HG03175 (cell line): ENCODE results near the gene IL16.

Experiments
- ATAC-seq: cut with Tn5 transposase; IDR thresholded peaks from one replicate; pipeline ENCODE4 v1.9.1; 2021; ENCODE audit warnings: mild to moderate bottlenecking, moderate library complexity; ENCODE audit not compliant: unreplicated experiment

IL16 gene

DNA sequence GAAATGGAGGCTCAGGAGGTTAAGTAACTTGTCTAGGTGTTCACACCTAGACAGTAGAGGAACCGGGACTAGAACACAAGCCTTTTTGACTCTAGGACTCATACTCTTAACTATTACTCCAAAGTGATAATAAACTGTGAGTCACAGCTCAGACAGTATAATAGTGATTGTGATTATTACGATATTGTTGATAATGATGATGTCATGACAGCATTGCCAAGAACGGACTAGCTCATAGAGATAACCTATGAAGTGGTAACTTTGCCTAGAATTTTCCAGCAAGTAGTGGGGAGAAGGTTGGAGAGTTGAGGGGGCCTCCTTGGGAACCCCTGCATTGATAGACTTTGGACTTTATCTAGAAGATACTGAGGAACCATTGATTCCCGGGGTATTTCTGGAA, 93.2 kb downstream of the IL16 start:
- ATAC-seq, result no peak

GRCh38 chr15:81291916-81292522, 95.3 kb downstream of the IL16 start:
- ATAC-seq, result no peak

DNA sequence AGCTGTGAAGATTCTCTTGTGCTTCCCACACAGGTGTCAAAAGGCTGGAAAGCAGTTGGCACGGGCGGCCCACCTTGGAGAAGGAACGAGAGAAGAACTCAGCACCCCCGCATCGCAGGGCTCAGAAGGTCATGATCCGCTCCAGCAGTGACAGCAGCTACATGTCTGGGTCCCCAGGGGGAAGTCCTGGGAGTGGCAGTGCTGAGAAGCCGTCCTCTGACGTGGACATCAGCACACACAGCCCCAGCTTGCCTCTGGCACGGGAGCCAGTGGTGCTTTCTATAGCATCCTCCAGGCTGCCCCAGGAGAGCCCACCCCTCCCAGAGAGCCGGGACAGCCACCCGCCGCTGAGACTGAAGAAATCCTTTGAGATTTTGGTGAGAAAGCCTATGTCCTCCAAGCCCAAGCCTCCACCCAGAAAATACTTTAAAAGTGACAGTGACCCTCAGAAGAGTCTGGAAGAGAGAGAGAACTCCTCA, 95.9 kb downstream of the IL16 start:
- peak; percentile 43 for ATAC-seq

GRCh38 chr15:81293728-81294515, 97.2 kb downstream of the IL16 start:
- ATAC-seq, result peak; percentile 65

GRCh38 chr15:81294516-81294880, 97.8 kb downstream of the IL16 start:
- ATAC-seq, result no peak

DNA sequence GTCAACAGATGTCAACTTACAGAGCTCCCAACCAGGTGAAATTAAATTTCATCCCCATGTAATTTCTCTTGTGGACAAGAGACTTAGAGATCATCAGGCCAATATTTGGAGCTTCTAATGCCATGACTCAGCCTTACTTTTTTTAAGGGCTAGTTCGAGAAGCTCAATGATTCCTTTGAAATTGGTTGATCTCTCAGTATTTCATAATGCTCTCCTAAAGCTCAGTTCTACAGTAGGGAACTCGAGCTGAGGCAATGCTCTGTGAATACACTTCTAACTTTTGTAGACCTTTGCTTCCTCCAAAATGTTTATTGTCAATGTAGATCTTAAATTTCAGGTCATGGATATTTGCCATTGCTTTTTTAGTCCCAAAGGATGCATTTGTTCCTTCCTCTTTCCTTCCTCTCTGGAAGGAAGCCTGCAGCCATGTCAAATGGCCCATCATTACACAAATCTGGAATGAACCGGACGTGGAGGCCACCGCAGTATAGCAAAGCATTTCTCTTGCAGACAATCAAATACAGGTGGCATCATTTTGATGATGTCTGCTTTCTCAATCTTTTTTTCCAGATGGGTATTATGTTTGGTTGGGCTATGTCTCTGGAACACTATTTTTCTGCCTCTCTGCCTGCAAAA, 98.9 kb downstream of the IL16 start:
- no peak for ATAC-seq

GRCh38 chr15:81296186-81296585, 99.5 kb downstream of the IL16 start:
- ATAC-seq, result no peak

- ATAC-seq, result peak; percentile 51
Measured at GRCh38 chr15:81296673-81297072, 100.0 kb downstream of the IL16 start.

DNA sequence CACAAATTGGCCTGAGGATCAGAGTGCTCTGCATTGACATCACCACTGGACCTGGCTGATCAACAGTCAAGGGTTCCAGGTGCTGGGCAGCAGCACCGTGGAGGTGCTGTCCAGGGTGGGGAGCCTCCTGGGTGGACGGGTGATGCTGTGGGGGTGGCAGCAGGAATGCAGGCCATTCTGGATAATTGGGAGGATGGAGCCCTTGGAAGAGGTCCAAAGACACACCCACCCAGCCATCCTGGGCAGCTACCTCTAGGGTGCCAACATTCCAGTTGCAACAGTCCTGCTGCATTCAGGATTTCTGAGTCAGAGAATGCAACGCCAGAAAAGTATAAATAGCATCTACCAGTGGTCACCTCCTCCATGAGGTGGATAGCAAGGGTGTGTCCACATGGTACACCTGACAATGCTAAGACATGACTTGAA, 100.5 kb downstream of the IL16 start:
- no peak for ATAC-seq

DNA sequence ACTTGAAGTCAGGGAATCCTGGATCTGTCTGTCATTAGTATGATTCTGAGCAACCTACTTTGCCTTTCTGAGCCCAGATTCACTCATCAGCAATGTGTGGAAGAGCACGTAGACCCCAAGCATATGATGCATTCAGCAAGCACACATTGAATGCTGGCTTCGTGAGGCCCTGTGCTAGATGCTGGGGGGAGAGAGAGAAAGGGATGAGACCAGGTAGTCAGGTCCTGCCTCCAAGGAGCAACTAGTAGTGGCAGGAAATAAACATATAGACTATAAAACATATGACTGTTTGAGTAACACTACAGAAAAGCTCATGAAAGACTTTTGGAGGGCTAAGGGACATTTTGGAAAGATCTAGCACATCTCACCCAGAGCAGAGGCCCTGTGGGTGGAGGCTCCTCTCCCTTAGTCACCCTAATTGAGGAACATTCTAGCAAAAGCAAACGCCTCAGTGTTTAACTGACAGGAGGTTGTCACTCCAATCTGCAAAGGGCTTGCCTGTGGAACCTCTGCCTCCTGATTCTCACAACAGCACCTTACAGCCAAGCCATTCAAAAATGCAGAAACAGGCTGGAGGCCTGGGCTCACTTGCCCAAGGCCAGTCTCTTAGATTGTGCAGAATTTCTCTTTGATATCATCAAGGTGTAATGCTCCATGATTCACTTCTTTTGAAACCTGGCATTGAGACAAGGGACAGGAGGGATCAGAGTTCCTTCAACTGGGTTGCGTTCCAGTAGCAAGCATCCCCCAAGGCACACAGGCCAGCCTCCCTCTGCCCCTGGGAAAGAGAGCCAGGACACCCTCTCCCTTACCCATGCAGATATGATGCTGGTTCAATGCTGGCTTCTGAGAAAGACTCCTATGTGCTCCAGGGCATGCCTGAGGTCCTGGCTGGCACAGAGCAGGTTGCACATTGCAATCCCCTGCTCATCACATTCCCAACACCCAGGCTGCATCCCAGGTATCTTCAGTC, 101.2 kb downstream of the IL16 start:
- ATAC-seq, result no peak

- ATAC-seq, result no peak
Measured at GRCh38 chr15:81298611-81299010, 101.9 kb downstream of the IL16 start.

DNA sequence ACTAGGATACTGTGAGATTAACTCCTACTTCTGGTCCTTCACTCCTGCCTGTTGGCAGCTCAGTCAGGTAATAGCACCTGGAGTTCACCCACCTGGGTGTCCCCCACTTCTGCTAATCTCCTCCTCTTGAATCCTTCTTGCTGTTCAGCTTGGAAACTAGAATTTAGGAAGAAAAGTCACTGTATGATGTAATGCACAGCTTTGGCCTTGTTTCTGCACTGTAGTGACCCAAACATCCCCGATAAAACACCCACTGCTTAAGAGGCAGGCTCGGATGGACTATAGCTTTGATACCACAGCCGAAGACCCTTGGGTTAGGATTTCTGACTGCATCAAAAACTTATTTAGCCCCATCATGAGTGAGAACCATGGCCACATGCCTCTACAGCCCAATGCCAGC, 102.5 kb downstream of the IL16 start:
- ATAC-seq, result no peak

DNA sequence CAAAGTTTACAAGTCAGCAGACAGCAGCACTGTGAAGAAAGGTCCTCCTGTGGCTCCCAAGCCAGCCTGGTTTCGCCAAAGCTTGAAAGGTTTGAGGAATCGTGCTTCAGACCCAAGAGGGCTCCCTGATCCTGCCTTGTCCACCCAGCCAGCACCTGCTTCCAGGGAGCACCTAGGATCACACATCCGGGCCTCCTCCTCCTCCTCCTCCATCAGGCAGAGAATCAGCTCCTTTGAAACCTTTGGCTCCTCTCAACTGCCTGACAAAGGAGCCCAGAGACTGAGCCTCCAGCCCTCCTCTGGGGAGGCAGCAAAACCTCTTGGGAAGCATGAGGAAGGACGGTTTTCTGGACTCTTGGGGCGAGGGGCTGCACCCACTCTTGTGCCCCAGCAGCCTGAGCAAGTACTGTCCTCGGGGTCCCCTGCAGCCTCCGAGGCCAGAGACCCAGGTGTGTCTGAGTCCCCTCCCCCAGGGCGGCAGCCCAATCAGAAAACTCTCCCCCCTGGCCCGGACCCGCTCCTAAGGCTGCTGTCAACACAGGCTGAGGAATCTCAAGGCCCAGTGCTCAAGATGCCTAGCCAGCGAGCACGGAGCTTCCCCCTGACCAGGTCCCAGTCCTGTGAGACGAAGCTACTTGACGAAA, 103.1 kb downstream of the IL16 start:
- ATAC-seq, result no peak

DNA sequence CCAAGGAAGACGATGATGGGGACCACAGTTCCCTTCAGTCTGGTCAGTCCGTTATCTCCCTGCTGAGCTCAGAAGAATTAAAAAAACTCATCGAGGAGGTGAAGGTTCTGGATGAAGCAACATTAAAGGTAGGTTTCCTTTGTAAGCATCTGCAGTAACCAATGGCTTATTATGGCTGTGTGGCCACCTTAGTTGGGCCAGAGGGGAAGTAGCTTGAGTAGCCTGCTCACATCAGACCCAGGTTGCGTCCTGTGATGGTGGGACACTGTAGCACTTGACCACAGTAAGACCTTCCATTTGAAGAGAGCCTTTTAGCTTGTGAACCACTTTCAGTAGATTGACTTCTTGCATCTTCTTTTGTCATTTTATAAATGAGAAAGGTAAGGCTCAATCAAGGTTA, 104.7 kb downstream of the IL16 start:
- ATAC-seq, result peak; percentile 21

DNA sequence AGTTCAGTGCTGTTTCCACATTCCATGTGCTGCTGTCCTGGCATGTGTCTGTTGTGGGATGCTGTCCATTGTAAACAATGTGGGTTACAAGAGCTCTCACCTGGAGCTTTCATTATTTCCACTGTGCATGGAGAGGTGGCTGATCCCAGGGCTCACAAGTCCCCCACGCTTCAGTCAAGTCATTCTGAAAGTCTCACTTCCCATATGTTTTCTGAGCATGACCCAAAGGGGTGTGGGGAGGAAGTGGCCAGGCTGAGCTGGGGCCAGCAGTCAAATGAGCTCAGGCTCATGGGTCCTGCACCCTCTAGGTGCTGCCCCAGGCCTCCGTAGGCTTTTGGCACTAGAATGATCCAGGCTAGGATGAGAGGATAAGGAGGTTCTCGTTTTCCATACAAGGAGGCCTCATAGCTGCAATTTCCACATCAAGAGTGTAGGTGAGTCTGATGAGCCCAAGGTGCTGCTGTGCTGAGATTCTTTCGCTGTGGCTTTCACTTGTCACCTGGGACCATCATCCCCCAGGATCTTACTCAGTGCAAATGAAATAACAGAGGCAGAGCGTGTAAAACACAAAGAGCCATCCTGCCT, 105.2 kb downstream of the IL16 start:
- peak; percentile 79 for ATAC-seq

GRCh38 chr15:81302701-81303109, 106.0 kb downstream of the IL16 start:
- peak; percentile 35 for ATAC-seq

GRCh38 chr15:81303244-81304225, 106.9 kb downstream of the IL16 start:
- ATAC-seq, result no peak

DNA sequence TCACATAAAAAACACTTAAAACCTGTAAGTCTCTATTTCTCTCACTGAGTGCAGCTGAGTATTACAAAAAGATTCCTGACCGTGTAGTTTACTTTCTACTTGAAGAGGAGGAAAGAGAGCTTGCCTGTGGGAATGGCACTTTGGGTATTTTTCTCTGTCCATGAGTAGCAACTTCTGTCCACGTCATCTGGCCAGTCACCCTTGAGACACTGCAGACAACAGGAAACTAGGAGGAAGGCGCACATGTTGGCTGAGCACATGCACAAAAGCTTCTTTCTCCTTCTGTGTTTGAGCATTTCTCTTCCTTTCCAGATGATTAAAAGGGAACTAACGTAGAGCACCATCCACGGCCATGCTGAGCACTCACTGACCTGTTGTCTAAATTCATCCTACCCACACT, 107.5 kb downstream of the IL16 start:
- ATAC-seq, result no peak

GRCh38 chr15:81308260-81308659, 111.6 kb downstream of the IL16 start:
- no peak for ATAC-seq
